Dermis blood vessel endothelial cell (primary cell): ENCODE results near the gene BTBD7. TPM values are rescaled to one million over a fixed set of nuclear protein-coding genes. Genes with fewer than 3 reads are reported as not detected.
"Not testable (repeated sequence)": the region's sequence is repeated elsewhere in the genome, so short reads cannot be mapped to it uniquely, and the experiment has no call there.

Experiments used
- DNase-seq: peaks from one replicate; pipeline ENCODE4 v3.0.0; 2010
- total RNA-seq: library from RNA; depleted of rRNA; stranded (reverse); fragments of >200 nt; gene quantifications from 2 replicates; pipeline ENCODE4 v1.2.3, GENCODE V29; 2014

Gene BTBD7
- total RNA-seq, 1 donor from 2014 or later = 31.3 TPM

GRCh38 chr14:93245764-93246420 is 86.9 kb downstream of the BTBD7 start:
- DNase-seq = no peak

DNA sequence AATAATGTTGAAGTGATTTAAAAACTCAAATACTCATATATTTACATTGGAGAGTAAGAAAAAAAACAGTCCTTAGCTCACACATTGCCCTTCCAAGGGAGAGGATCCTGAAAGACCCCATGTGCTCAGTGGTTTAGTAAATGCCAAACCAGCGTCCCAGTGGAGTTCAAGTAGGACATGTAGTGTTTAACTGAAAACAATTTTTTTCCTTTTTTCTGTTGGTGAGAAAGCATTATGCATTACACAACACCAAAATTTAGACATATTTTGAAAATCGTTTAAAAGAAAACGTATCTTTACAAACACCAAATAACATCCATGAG is 92.2 kb downstream of the BTBD7 start:
- DNase-seq = no peak

DNA sequence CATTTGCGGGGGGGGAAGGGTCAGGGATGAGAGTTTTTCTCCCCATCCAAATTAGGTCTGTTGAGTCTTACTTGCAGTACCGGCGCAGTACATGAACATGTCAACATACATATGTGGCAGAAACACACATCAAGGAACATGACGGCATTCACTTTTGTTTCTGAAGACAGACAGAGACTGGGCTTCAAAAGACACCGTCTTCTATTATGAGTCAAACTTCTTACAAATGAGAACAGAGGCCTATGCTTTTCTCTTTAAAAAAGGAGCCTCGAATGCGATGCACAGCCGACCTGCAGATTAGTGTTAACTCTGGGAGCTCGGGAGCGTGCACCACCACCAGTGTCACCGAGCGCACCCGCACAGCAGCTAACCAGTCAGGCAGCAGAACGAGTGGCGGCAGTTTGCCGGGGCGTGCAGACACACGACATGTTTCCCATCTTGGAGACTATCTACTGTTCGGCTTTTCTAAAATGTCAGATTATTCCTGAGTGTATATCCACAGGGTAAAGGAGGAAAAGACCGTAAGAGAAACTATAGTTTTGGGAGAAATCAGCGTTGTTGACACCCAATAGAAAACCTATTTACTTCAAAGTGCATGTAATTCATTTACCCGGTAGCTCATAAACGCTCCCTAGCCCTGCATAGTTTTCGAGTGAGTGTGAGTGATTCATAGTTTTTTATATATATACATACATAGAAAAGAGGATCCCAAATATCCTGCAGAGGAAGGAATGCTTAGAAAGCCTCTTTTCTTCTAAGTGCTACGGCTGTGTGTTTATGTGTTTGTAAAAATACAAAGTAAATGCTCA is 92.8 kb downstream of the BTBD7 start:
- peak; percentile 15 for DNase-seq

DNA sequence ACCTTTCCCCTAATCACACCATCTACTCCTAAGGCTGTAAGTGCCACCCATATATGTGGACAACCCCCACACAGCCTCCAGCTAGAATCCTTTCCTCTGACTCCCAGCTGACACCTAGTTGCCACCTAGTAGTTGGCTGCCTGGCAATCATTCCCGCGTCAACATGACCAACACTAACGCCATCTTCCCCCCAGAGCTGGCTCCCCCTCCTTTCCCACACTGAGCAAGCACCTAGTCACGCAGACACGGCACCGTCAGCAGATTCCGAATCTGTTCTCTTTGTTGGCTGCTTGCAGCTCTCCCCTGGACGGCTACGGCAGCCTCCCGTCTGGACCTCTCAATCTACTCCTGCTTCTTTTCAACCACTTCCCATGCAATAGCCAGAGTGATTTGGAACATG is 98.0 kb downstream of the BTBD7 start:
- DNase-seq = peak; percentile 14

GRCh38 chr14:93233078-93233477 is 99.8 kb downstream of the BTBD7 start:
- DNase-seq = not testable (repeated sequence)

GRCh38 chr14:93232159-93232558 is 100.7 kb downstream of the BTBD7 start:
- DNase-seq = no peak

DNA sequence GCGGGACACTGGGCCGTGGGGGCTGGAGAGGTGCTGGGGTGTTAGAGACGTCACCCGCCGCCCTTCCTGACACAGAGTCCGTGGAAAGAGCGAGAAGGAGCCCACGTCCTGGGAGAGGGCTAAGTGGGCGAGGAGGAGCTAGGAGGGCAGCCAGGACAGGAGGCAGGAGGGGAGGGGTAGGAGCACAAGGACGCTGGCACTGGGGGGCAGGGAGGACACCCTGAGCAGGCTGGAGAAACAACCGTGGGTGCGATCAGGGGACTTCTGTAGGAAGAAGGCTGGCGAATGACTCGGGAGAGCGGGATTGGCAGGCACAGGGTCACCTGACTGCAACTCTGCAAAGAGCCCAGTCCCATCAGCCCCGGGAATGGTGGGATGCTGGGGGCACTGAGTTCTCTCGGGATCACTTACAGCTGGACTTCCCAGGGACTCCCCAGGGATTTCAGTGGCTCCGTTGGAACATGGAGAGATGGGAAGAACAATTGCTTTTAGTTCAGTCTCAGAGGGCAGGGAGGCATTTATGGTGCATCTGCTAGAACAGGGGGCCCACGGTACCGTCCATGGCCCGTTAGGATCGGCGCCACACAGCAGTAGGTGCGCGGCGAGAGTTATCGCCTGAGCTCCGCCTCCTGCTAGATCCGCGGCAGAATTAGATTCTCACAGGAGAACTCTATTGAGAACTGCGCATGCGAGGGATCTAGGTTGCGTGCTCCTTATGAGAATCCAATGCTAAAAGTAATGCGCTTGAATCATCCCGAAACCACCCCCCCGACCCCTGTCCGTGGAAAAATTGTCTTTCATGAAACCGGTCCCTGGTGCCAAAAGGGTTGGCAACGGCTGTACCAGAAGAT is 101.5 kb downstream of the BTBD7 start:
- DNase-seq = peak; percentile 63

DNA sequence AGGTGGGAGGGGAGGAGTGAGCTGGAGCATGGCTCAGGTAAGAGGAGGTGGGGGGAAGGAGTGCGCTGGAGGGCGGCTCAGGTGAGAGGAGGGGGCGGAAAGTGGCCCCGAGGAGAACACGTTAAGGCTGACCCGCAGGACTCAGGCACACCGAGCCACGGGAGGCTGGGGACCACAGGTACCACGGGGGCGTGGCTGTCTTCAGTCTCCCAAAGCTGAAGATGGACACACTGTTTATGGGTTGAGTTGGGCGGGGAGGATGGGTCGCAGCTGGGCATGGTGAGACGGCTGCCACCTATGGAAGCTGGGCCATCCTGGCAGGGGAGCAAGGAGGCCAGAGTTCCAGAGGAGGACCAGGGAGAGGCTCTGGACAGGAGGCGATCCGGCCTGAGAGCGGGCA is 102.3 kb downstream of the BTBD7 start:
- DNase-seq = no peak

GRCh38 chr14:93228550-93228949 is 104.3 kb downstream of the BTBD7 start:
- no peak for DNase-seq

DNA sequence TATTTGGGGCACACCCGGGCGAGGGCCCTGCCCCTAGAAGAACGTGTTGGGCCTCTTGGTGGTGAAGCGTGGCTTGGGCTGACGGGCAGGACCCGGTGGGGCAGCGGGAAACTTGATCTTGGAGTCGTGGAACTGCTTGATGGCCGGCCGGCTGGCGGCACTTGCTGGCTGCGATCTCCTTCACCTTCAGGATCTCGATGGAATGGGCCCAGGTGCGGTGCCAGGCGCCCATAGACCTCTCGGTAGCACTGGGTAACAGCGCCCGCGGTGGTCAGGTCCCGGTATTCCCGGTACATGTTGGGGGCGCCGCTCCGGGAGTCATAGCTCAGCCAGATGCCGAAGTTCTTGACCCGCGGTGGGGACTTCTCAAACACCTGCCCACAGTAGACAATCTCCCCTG is 109.3 kb downstream of the BTBD7 start:
- no peak for DNase-seq

DNA sequence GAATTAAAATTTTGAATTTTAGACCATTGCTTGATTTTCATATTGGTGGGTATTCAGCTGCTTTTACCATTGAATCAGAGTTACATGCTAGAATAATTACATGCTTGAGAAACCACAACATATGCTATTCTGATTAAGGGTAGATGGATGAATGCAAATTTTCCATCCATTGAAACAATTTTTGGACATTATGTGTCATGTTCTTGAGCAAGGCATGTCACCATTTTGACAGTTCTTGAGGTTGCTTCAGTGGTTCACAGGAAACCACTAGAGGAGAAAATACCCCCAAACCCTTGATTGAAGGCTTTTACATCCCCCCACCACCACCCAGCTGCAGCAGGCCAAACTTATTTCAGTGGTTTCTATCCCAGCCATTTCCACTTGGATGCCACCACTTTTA is 112.3 kb downstream of the BTBD7 start:
- DNase-seq = no peak

DNA sequence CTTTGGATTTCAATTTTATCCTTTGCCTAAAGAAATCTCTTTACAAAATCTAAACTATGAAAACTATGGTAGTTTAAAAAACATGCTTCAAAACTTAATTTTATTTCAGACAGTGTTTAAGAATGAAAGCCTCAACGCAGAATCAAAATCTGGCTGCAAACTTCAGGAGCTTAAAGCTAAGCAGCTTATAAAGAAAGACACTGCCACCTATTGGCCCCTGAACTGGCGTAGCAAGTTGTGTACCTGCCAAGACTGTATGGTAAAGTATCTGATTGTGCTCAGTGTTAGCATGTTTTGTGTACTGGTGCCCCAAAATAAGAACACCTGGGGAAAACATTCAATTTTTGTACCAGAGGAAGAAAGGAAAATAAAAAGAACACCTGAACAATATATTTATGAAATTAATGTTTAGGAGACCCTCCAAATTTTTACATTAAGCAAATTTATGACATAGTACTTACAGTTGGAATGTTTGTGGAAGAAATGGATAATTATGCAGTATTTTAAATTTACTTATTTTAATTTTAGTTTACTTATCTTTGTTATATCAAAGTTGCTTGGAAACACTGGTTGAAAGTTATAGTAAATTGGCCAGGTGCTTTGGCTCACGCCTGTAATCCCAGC is 113.6 kb downstream of the BTBD7 start:
- DNase-seq = peak; percentile 79

- no peak for DNase-seq
These were observed 118.2 kb downstream of the BTBD7 start for GRCh38 chr14:93214598-93214997.

GRCh38 chr14:93212432-93212831 is 120.4 kb downstream of the BTBD7 start:
- no peak for DNase-seq

GRCh38 chr14:93207468-93208308 is 125.1 kb downstream of the BTBD7 start:
- peak; percentile 74 for DNase-seq

- peak; percentile 96 for DNase-seq
These were observed 125.9 kb downstream of the BTBD7 start, which contains the start of the genes GON7 and UBR7 for GRCh38 chr14:93206793-93207467. Gene GON7 (minus strand): TSS chr14:93207065. CDS start chr14:93207037, 28 bp downstream. Gene UBR7 (plus strand): TSS chr14:93207256. CDS start chr14:93207292, 36 bp downstream.

DNA sequence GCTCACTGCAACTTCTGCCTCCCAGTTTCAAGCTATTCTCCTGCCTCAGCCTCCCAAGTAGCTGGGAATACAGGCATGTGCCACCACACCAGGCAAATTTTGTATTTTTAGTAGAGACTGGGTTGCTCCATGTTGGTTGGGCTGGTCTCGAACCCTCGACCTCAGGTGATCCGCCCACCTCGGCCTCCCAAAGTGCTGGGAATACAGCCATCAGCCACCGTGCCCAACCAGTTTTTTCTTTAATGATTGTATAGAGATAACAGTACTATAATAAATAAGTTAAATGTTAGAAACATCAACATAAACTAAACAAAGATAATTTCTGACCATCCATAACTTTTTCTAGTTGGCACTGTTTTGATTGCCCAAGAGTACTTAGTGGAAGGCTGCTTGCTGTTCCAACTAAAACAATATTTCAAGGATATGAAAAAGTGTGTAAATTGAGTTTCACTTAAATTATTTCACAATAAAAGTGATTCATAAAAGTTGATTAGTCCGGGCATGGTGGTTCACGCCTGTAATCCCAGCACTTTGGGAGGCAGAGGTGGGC is 131.6 kb downstream of the BTBD7 start:
- no peak for DNase-seq

- DNase-seq = no peak
These were observed 132.3 kb downstream of the BTBD7 start for GRCh38 chr14:93200553-93200952.

- no peak for DNase-seq
These were observed 133.8 kb downstream of the BTBD7 start for GRCh38 chr14:93199031-93199430.

DNA sequence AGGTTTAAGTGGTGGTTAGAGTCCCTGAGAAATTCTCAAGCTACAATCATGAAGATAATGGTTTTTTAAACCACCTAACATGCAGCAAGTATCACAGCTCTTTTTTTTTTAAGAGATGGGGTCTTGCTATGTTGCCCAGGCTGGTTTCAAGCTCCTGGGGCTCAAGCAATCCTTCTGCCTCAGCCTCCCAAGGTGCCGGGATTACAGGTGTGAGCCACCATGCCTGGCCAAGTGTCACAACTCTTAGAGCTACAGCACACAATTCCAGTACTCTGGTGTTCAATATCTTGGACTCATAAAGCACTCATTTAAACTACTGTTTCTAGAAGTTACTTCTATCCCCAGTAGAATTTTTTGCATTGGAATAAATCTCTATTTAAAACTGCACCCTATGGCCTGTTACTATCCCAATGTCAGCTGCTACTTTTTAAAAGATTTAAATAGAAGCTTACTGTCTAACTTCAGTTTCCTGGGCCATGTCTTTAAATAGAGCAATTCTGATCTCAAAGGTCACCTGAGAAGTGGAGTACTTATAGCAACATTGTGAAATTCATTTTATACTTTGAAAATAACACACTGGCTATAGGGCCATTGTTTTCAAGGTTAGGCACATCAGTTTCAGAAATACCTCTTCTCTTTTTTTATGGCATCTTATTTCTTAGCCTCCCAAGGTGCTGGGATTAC is 137.4 kb downstream of the BTBD7 start:
- no peak for DNase-seq
